ENCODE measurements around the gene TBC1D7.

The TBC1D7 gene

GRCh38 chr6:13348334-13349113 is 20.2 kb upstream of the TBC1D7 start:
- TF ChIP-seq GATA2 (IDR thresholded peaks at IDR 0.05; ENCODE audit: low read depth, low read length), result no peak
- TF ChIP-seq GATA3 (IDR thresholded peaks at IDR 0.05; ENCODE audit: low read depth, low read length), result no peak

- TF ChIP-seq GATA3 (IDR thresholded peaks at IDR 0.05; ENCODE audit: low read depth, low read length) (no peak), GATA2 (IDR thresholded peaks at IDR 0.05; ENCODE audit: low read depth, low read length) (no peak)
These were observed 17.9 kb upstream of the TBC1D7 start for GRCh38 chr6:13346245-13346644.

- no peak for TF ChIP-seq GATA3 (IDR thresholded peaks at IDR 0.05; ENCODE audit: low read depth, low read length)
- no peak for TF ChIP-seq GATA2 (IDR thresholded peaks at IDR 0.05; ENCODE audit: low read depth, low read length)
These were observed 14.2 kb upstream of the TBC1D7 start for GRCh38 chr6:13342414-13343019.

- TF ChIP-seq GATA3 (IDR thresholded peaks at IDR 0.05; ENCODE audit: low read depth, low read length) (no peak), GATA2 (IDR thresholded peaks at IDR 0.05; ENCODE audit: low read depth, low read length) (no peak)
These were observed 11.7 kb upstream of the TBC1D7 start for GRCh38 chr6:13339863-13340630.

GRCh38 chr6:13338038-13338437 is 9.7 kb upstream of the TBC1D7 start:
- TF ChIP-seq GATA3 (IDR thresholded peaks at IDR 0.05; ENCODE audit: low read depth, low read length), result no peak
- TF ChIP-seq GATA2 (IDR thresholded peaks at IDR 0.05; ENCODE audit: low read depth, low read length), result no peak

GRCh38 chr6:13336553-13336952 is 8.2 kb upstream of the TBC1D7 start:
- TF ChIP-seq GATA2 (IDR thresholded peaks at IDR 0.05; ENCODE audit: low read depth, low read length) (no peak), GATA3 (IDR thresholded peaks at IDR 0.05; ENCODE audit: low read depth, low read length) (no peak)

- TF ChIP-seq GATA2 (IDR thresholded peaks at IDR 0.05; ENCODE audit: low read depth, low read length), result no peak
- TF ChIP-seq GATA3 (IDR thresholded peaks at IDR 0.05; ENCODE audit: low read depth, low read length), result no peak
These were observed 6.6 kb upstream of the TBC1D7 start for GRCh38 chr6:13334953-13335352.

GRCh38 chr6:13332349-13332706 is 4.0 kb upstream of the TBC1D7 start:
- TF ChIP-seq GATA2 (IDR thresholded peaks at IDR 0.05; ENCODE audit: low read depth, low read length), result no peak
- TF ChIP-seq GATA3 (IDR thresholded peaks at IDR 0.05; ENCODE audit: low read depth, low read length), result no peak

GRCh38 chr6:13331516-13332348 is 3.4 kb upstream of the TBC1D7 start:
- no peak for TF ChIP-seq GATA2 (IDR thresholded peaks at IDR 0.05; ENCODE audit: low read depth, low read length)
- no peak for TF ChIP-seq GATA3 (IDR thresholded peaks at IDR 0.05; ENCODE audit: low read depth, low read length)

GRCh38 chr6:13328875-13329183 is 492 bp upstream of the TBC1D7 start:
- TF ChIP-seq GATA2 (IDR thresholded peaks at IDR 0.05; ENCODE audit: low read depth, low read length), result no peak
- no peak for TF ChIP-seq GATA3 (IDR thresholded peaks at IDR 0.05; ENCODE audit: low read depth, low read length)

GRCh38 chr6:13327691-13328075 is 654 bp downstream of the TBC1D7 start:
- TF ChIP-seq GATA3 (IDR thresholded peaks at IDR 0.05; ENCODE audit: low read depth, low read length), result no peak
- no peak for TF ChIP-seq GATA2 (IDR thresholded peaks at IDR 0.05; ENCODE audit: low read depth, low read length)

GRCh38 chr6:13319891-13320564 is 8.3 kb downstream of the TBC1D7 start:
- TF ChIP-seq GATA2 (IDR thresholded peaks at IDR 0.05; ENCODE audit: low read depth, low read length) (no peak), GATA3 (IDR thresholded peaks at IDR 0.05; ENCODE audit: low read depth, low read length) (no peak)

GRCh38 chr6:13318821-13319220 is 9.5 kb downstream of the TBC1D7 start:
- no peak for TF ChIP-seq GATA2 (IDR thresholded peaks at IDR 0.05; ENCODE audit: low read depth, low read length)
- no peak for TF ChIP-seq GATA3 (IDR thresholded peaks at IDR 0.05; ENCODE audit: low read depth, low read length)
